HEK293 (cell line): ENCODE measurements around the gene CHST5.

Experiments
- CTCF ChIA-PET: fragments of 350-600 bp; formaldehyde crosslinking; extraction: SDS; loops from one replicate; lab custom pipeline; 2021; ENCODE audit warnings: antibody characterized with exemption; lab: Yijun Ruan, JAX
- POLR2A ChIA-PET: fragments of 300-600 bp; formaldehyde crosslinking; extraction: SDS; loops from one replicate; lab custom pipeline; 2020; ENCODE audit warnings: antibody characterized with exemption, inconsistent platforms; lab: Yijun Ruan, JAX
- H3K27ac ChIP-seq: fragments of 200-500 bp; sonication (Bioruptor generic); 2 replicates; pipeline ENCODE4 v1.5.1; 2014; ENCODE audit warnings: low read depth, low read length, control low read depth, inconsistent platforms; ENCODE audit errors: extremely low read depth
- H3K36me3 ChIP-seq, 2 experiments: fragments of 200-500 bp in 1 of 2; sonication (Bioruptor generic) in 1 of 2; 1 replicate in 1 of 2; 2 replicates in 1 of 2; pipeline ENCODE4 v1.5.1; 2014 to 2017; ENCODE audit warnings: inconsistent platforms in 2 of 2, low read length in 2 of 2; ENCODE audit not compliant: control insufficient read depth in 2 of 2, insufficient read depth in 1 of 2
- H3K4me1 ChIP-seq: fragments of 200-500 bp; sonication (Bioruptor generic); 2 replicates; pipeline ENCODE4 v1.5.1; 2014; ENCODE audit warnings: mild to moderate bottlenecking, low read length, inconsistent platforms; ENCODE audit not compliant: control insufficient read depth, insufficient read depth
- H3K4me3 ChIP-seq: 2 replicates; pipeline ENCODE4 v1.5.1; 2011; ENCODE audit warnings: low read depth, mild to moderate bottlenecking, control low read depth, low read length, moderate library complexity
- H3K9me3 ChIP-seq: fragments of 200-500 bp; sonication (Bioruptor generic); 2 replicates; pipeline ENCODE4 v1.5.1; 2014; ENCODE audit warnings: low read depth, low read length, inconsistent platforms; ENCODE audit not compliant: control insufficient read depth, insufficient read depth
- GLI4 ChIP-seq: fragments of 450-650 bp; formaldehyde crosslinking; IDR thresholded peaks from 2 replicates; pipeline ENCODE4 v1.5.1; 2016; ENCODE audit warnings: missing biosample characterization, missing genetic modification characterization
- SALL2 ChIP-seq: fragments of 450-650 bp; formaldehyde crosslinking; IDR thresholded peaks from 2 replicates; pipeline ENCODE4 v1.5.0; 2017; ENCODE audit warnings: missing biosample characterization, mild to moderate bottlenecking, missing genetic modification characterization, borderline replicate concordance
- SP2 ChIP-seq: fragments of 450-650 bp; formaldehyde crosslinking; IDR thresholded peaks from 2 replicates; pipeline ENCODE4 v1.5.1; 2016; ENCODE audit warnings: missing biosample characterization, missing genetic modification characterization
- WT1 ChIP-seq: fragments of 450-650 bp; formaldehyde crosslinking; IDR thresholded peaks from 2 replicates; pipeline ENCODE4 v1.5.1; 2016; ENCODE audit warnings: missing biosample characterization, missing genetic modification characterization
- ZBTB10 ChIP-seq: fragments of 450-650 bp; formaldehyde crosslinking; IDR thresholded peaks from 2 replicates; pipeline ENCODE4 v1.5.1; 2016; ENCODE audit warnings: missing biosample characterization, missing genetic modification characterization
- ZBTB48 ChIP-seq: fragments of 450-650 bp; formaldehyde crosslinking; IDR thresholded peaks from 2 replicates; pipeline ENCODE4 v1.5.1; 2016; ENCODE audit warnings: missing biosample characterization, missing genetic modification characterization
- ZNF211 ChIP-seq: fragments of 450-650 bp; formaldehyde crosslinking; IDR thresholded peaks from 2 replicates; pipeline ENCODE4 v1.5.1; 2016; ENCODE audit warnings: low read depth, missing biosample characterization, missing genetic modification characterization
- ZNF335 ChIP-seq: fragments of 450-650 bp; formaldehyde crosslinking; conservative IDR thresholded peaks from 2 replicates; pipeline ENCODE4 v1.5.1; 2016; ENCODE audit warnings: missing biosample characterization, missing genetic modification characterization
- ZNF354C ChIP-seq: fragments of 450-650 bp; formaldehyde crosslinking; IDR thresholded peaks from 2 replicates; pipeline ENCODE4 v1.5.1; 2016; ENCODE audit warnings: missing biosample characterization, missing genetic modification characterization, low read depth, borderline replicate concordance
- ZNF473 ChIP-seq: fragments of 450-650 bp; formaldehyde crosslinking; IDR thresholded peaks from 2 replicates; pipeline ENCODE4 v1.5.1; 2017; ENCODE audit warnings: missing biosample characterization, missing genetic modification characterization
- ZNF610 ChIP-seq: fragments of 450-650 bp; formaldehyde crosslinking; IDR thresholded peaks from 2 replicates; pipeline ENCODE4 v1.5.1; 2016; ENCODE audit warnings: missing biosample characterization, missing genetic modification characterization, borderline replicate concordance
- ZNF654 ChIP-seq: fragments of 450-650 bp; formaldehyde crosslinking; IDR thresholded peaks from 2 replicates; pipeline ENCODE4 v1.5.1; 2016; ENCODE audit warnings: low read depth, missing biosample characterization, missing genetic modification characterization
- ZSCAN18 ChIP-seq: fragments of 450-650 bp; formaldehyde crosslinking; IDR thresholded peaks from 2 replicates; pipeline ENCODE4 v1.5.1; 2016; ENCODE audit warnings: missing biosample characterization, missing genetic modification characterization
- TF ChIP-seq, protein P1 (sequence below): fragments of 450-650 bp; formaldehyde crosslinking; conservative IDR thresholded peaks from 2 replicates; pipeline ENCODE4 v1.5.1; 2016; ENCODE audit warnings: low read depth, missing biosample characterization, missing genetic modification characterization
- TF ChIP-seq, protein P2 (sequence below): sonication (generic); formaldehyde crosslinking; IDR thresholded peaks from 2 replicates; pipeline ENCODE4 v1.8.1; 2022; ENCODE audit warnings: mild to moderate bottlenecking, moderate library complexity, missing genetic modification reagents
- TF ChIP-seq, protein P3 (sequence below): fragments of 450-650 bp; formaldehyde crosslinking; IDR thresholded peaks from 2 replicates; pipeline ENCODE4 v1.5.1; 2017; ENCODE audit warnings: missing biosample characterization, missing genetic modification characterization

Gene CHST5

DNA sequence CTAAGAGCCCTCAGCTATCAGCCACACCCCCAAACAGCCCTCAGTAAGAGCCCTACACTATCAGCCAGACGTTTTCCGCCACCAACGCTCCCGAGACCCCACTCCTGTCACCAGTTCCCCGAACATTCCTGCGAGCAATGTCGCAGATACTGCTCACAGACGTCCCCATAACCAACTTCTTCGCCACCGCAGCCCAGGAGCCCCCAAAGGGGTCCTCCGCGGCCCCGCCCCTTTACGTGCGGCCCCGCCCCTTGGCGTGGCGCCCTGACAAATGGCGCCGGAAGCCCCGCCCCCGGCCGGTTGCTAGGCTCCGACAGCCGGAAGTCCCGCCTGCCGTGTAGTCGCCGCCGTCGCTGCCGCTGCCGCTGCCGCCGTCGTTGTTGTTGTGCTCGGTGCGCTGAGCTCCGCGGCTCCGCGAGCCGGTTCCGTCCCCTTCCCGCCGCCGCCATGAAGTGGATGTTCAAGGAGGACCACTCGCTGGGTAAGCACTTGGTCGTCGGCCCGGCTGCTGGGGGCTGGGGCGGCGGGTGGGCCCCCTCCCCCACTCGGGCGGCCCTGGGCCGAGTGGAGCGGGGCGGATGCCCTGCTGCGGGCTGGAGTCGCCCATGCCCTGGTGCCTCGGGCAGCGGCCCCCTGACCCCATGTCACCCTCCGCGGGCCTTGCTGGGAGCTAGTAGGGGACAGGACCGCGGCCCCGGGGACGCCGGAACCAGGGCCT is 30.3 kb upstream of the CHST5 start, which contains the start of gene GABARAPL2 (continued):
- TF ChIP-seq, protein P1, sequence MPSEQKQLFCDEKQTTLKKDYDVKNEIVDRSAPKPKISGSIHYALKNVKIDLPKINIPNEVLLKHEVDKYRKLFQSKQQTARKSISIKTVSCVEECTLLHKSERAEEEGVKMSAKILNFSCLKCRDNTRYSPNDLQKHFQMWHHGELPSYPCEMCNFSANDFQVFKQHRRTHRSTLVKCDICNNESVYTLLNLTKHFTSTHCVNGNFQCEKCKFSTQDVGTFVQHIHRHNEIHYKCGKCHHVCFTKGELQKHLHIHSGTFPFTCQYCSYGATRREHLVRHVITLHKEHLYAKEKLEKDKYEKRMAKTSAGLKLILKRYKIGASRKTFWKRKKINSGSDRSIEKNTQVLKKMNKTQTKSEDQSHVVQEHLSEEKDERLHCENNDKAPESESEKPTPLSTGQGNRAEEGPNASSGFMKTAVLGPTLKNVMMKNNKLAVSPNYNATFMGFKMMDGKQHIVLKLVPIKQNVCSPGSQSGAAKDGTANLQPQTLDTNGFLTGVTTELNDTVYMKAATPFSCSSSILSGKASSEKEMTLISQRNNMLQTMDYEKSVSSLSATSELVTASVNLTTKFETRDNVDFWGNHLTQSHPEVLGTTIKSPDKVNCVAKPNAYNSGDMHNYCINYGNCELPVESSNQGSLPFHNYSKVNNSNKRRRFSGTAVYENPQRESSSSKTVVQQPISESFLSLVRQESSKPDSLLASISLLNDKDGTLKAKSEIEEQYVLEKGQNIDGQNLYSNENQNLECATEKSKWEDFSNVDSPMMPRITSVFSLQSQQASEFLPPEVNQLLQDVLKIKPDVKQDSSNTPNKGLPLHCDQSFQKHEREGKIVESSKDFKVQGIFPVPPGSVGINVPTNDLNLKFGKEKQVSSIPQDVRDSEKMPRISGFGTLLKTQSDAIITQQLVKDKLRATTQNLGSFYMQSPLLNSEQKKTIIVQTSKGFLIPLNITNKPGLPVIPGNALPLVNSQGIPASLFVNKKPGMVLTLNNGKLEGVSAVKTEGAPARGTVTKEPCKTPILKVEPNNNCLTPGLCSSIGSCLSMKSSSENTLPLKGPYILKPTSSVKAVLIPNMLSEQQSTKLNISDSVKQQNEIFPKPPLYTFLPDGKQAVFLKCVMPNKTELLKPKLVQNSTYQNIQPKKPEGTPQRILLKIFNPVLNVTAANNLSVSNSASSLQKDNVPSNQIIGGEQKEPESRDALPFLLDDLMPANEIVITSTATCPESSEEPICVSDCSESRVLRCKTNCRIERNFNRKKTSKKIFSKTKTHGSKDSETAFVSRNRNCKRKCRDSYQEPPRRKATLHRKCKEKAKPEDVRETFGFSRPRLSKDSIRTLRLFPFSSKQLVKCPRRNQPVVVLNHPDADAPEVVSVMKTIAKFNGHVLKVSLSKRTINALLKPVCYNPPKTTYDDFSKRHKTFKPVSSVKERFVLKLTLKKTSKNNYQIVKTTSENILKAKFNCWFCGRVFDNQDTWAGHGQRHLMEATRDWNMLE (tag by site-specific recombination) = no peak
- peak; percentile 73 for TF ChIP-seq SP2
- peak; percentile 20; the same call in 1 of the 2 replicates for TF ChIP-seq ZNF610
- no peak for TF ChIP-seq ZNF654
- TF ChIP-seq, protein P2, sequence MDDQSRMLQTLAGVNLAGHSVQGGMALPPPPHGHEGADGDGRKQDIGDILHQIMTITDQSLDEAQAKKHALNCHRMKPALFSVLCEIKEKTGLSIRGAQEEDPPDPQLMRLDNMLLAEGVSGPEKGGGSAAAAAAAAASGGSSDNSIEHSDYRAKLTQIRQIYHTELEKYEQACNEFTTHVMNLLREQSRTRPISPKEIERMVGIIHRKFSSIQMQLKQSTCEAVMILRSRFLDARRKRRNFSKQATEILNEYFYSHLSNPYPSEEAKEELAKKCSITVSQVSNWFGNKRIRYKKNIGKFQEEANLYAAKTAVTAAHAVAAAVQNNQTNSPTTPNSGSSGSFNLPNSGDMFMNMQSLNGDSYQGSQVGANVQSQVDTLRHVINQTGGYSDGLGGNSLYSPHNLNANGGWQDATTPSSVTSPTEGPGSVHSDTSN (CRISPR knock-in tag) = 0 out of 2 replicates have a peak, but pooled peaks have one; percentile 60
- TF ChIP-seq ZNF211 (tag by site-specific recombination) = no peak
- TF ChIP-seq ZSCAN18 (tag by site-specific recombination) = 0 out of 2 replicates have a peak, but pooled peaks have one; percentile 19
- no peak for TF ChIP-seq ZNF473 (tag by site-specific recombination)
- no peak for TF ChIP-seq GLI4 (tag by site-specific recombination)
- TF ChIP-seq ZBTB10 (tag by site-specific recombination) = peak; percentile 65; the same call in 1 of the 2 replicates

- no peaks in the 10 kb centered on the region for H3K4me1 ChIP-seq
- no peaks in the 10 kb centered on the region for H3K9me3 ChIP-seq
- ChIA-PET CTCF (interaction anchor here (0.7 to 1.8 kb wide), 5 partner anchors 19 to 100 kb away, joined by 3 to 6 read pairs (median 5); no protein-coding TSS in a partner anchor), POLR2A (interaction anchor here (0.5 to 3.4 kb wide), 6 partner anchors 10 to 82 kb away, joined by 4 to 26 read pairs (median 14); partner anchors contain the start of genes ADAT1, KARS1, TERF2IP and TMEM231)
- peaks cover under 1 to 33% of the 10 kb centered on the region in 2 experiments; a peak in 1 of 3 replicates for H3K36me3 ChIP-seq
- H3K4me3 ChIP-seq = peak overlapping the region; percentile 88
- no peak overlapping the region; the same call in 1 of the 2 replicates for H3K27ac ChIP-seq
- TF ChIP-seq ZNF335 (tag by site-specific recombination) (peak; percentile 85), ZNF354C (tag by site-specific recombination) (no peak), WT1 (peak; percentile 87), SALL2 (tag by site-specific recombination) (no peak), ZBTB48 (tag by site-specific recombination) (peak; percentile 94)
- TF ChIP-seq, protein P3, sequence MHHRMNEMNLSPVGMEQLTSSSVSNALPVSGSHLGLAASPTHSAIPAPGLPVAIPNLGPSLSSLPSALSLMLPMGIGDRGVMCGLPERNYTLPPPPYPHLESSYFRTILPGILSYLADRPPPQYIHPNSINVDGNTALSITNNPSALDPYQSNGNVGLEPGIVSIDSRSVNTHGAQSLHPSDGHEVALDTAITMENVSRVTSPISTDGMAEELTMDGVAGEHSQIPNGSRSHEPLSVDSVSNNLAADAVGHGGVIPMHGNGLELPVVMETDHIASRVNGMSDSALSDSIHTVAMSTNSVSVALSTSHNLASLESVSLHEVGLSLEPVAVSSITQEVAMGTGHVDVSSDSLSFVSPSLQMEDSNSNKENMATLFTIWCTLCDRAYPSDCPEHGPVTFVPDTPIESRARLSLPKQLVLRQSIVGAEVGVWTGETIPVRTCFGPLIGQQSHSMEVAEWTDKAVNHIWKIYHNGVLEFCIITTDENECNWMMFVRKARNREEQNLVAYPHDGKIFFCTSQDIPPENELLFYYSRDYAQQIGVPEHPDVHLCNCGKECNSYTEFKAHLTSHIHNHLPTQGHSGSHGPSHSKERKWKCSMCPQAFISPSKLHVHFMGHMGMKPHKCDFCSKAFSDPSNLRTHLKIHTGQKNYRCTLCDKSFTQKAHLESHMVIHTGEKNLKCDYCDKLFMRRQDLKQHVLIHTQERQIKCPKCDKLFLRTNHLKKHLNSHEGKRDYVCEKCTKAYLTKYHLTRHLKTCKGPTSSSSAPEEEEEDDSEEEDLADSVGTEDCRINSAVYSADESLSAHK (tag by site-specific recombination) = peak; percentile 48; the same call in 1 of the 2 replicates
Measured at GRCh38 chr16:75565640-75566039, 29.7 kb upstream of the CHST5 start.
